Astrocyte of the cerebellum (primary cell): ENCODE results near the gene SMARCC1.

Experiments
- DNase-seq: peaks from one replicate; pipeline ENCODE4 v3.0.0-alpha.2; 2011; ENCODE audit warnings: low read depth
- H3K4me3 ChIP-seq: 2 replicates; pipeline ENCODE4 v1.5.1; 2011; ENCODE audit warnings: mild to moderate bottlenecking, low read depth, low read length, moderate library complexity
- CTCF ChIP-seq: IDR thresholded peaks from 2 replicates; pipeline ENCODE4 v1.5.1; 2012; ENCODE audit warnings: low read length, low read depth, moderate library complexity, mild to moderate bottlenecking; ENCODE audit errors: missing control alignments
- in situ Hi-C: cut with HindIII; loops from 2 replicates; pipeline ENCODE4 v1.10.0; 2017; ENCODE audit warnings: low sequenced_read_pairs

The SMARCC1 gene

GRCh38 chr3:47590216-47590615 is 191.5 kb downstream of the SMARCC1 start:
- TF ChIP-seq CTCF: no peak
- in situ Hi-C loops: loop anchor here (10.0 kb wide), 1 partner anchor 45 kb away; no protein-coding TSS in a partner anchor
- no peak for DNase-seq
- H3K4me3 ChIP-seq: no peak overlapping the region

DNA sequence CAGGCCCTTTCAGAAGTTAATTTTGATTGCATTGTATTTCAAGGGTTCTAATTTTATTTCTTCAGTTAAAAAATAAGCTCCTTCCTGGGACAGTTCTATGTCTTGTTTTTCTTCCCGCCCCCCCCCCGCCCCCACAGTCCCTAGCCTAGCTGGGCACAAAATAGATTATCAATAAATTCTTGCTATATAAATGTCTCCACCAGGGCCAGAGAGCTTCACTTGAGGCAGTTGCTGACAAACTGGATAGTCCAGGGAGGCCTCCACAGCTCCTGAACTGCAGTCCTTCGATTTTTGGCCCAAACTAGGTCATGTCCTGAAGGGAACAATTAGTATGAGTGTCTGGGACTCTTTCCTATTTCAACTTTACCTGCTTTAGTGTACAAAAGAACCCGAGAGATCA is 193.1 kb downstream of the SMARCC1 start:
- in situ Hi-C loops: no loop called here

DNA sequence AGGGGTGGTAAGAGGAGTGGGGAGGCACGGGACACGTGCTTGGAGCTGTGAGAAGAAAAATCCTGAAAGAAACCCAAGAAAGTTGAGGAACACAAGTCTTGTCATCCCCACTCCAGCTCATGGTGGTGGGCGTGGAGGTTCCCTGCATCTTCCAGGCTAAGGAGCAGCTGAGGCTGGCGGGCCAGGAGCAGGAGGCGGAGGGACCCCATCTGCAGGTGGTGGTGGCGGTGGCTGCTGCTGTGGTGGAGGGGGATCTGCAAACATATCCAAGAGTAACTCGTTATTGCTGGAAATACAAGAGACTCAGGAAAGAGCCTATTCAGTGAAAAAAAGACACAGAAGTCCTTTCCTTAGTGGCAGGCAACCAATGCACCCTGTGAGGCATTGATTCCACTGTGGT is 193.6 kb downstream of the SMARCC1 start:
- in situ Hi-C loops: no loop called here
- H3K4me3 ChIP-seq: no peak overlapping the region
- no peak for TF ChIP-seq CTCF
- no peak for DNase-seq

More for the DNA sequence above, 193.1 kb downstream of the SMARCC1 start:
- TF ChIP-seq CTCF: no peak
- no peak overlapping the region for H3K4me3 ChIP-seq
- DNase-seq: no peak

DNA sequence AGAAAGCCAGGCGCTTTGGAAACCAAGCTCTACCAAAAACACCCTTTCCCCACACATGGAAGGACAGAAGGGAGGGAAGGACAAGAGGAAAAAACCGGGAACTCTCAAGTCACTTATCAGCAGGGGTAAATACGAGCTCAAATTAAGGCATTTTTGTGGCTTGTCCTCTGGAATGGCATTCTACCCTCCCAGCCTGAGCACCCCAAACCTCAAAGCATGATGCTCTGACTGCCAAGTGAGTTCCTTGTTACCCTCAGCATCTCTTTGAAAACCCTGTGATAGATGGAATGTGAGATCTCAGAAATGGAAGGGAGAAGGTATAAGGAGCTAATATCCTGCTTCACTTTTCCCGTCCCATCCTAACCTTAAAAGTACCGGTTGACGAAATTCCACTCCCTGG is 194.9 kb downstream of the SMARCC1 start:
- peak; percentile 18 for DNase-seq
- no peak for TF ChIP-seq CTCF
- in situ Hi-C loops: no loop called here
- no peak overlapping the region for H3K4me3 ChIP-seq

DNA sequence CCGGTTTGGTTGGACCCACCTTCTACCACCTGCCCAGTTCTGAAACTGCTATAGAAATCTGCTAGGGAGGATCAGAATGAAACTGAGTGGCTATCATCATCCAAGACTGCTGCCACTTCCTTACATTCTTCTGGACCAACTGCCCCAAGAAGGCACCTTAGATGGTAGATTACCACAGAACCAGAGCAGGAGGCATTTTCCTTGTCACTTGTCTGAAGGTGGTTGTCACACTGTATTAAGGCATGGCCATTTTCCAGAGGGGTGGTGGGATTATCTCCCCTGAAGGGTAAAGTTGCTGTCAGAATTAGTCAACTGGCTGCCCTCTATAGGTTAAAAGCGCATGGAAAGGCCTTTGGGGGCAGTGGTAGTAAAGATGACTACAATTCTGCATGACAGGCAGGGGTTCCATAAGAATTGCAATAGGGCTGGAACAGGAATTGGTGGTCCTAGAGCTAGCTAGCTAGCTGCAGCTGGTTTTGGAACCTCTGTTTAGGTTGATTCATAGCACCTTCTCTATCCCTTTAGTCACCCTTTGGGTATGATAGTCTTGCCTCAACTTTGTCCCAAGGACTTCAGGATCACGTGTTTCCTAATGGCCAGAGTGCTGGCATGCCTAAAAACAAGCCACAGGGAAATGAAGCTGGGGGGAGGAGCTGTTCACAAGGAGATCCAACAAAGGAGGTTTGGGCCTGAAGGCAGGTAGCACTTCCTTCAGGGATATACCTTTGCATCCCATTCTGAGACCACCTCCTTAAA is 198.2 kb downstream of the SMARCC1 start:
- TF ChIP-seq CTCF: no peak
- DNase-seq: no peak
- H3K4me3 ChIP-seq: no peak overlapping the region
- in situ Hi-C loops: no loop called here

DNA sequence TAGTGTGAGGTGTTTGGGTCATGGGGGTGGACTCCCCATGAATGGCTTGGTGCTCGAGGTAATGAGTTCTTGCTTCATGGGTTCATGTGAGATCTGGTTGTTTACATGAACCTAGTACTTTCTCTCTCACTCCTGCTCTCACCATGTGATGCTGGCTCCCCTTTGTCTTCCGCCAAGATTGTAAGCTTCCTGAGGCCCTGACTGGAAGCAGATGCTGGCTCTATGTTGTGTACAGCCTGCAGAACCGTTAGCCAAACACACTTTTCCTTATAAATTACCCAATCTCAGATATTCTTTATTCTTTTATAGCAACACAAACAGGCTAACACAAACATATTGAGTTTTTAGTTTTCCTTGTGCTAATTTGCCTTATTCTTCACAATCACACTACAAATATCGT is 199.9 kb downstream of the SMARCC1 start:
- in situ Hi-C loops: no loop called here
- H3K4me3 ChIP-seq: no peak overlapping the region
- TF ChIP-seq CTCF: no peak
- no peak for DNase-seq
